NCI-H2107 (cell line): ENCODE data around the gene SLC2A6.

Experiments
- DNase-seq: peaks from one replicate; lab custom pipeline; 2025; lab: John Stamatoyannopoulos, UW

Gene SLC2A6

DNA sequence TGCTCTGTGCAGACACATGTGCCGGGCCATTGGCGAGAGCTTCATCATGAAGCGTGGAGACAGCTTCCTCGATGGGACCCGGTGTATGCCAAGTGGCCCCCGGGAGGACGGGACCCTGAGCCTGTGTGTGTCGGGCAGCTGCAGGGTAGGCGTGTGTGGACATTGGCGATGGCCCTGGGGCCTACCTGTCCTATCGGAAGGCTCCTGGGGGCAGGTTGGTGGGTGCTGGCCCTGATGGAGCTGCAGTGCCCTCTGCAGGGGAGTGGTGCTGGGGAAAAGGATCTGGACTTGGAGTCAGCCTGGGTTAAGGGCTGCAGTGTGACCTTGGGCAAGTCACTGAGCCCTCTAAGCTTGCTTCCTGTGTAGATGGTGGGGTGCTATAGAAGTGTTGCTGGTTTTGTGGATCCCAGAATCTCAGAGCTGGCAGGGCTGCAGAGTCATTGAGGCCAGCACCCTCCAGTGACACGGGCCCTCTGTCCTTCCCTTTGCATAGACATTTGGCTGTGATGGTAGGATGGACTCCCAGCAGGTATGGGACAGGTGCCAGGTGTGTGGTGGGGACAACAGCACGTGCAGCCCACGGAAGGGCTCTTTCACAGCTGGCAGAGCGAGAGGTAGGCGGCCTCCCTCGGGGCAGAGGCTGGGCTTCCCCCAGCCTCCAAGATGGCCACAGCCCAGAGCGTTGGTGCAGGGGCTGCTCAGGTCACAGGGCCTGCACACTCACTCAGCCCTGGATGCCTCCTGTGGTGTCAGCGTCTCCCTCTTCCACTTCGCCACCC, 41.0 kb downstream of the SLC2A6 start:
- DNase-seq: no peak

DNA sequence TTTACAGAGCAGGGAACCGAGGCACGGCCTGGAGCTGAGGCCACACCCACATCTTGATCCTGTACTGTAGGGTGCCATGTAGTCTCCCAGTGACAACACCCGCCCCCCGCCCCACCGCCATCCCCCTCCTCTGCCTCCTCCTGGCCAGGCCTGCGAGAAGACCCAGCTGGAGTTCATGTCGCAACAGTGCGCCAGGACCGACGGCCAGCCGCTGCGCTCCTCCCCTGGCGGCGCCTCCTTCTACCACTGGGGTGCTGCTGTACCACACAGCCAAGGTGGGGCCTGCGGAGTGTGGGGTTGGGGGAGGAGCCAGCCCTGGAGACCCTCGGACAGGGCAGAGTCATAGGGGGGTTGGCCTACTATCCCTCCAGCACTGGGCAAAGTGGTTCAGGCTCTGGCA, 42.2 kb downstream of the SLC2A6 start:
- no peak for DNase-seq

- DNase-seq: no peak
Measured at GRCh38 chr9:133433351-133433843, 45.5 kb downstream of the SLC2A6 start.

GRCh38 chr9:133430244-133430643, 48.7 kb downstream of the SLC2A6 start:
- no peak for DNase-seq

- DNase-seq: no peak
Measured at GRCh38 chr9:133429641-133430161, 49.2 kb downstream of the SLC2A6 start.

GRCh38 chr9:133429214-133429613, 49.7 kb downstream of the SLC2A6 start:
- no peak for DNase-seq

DNA sequence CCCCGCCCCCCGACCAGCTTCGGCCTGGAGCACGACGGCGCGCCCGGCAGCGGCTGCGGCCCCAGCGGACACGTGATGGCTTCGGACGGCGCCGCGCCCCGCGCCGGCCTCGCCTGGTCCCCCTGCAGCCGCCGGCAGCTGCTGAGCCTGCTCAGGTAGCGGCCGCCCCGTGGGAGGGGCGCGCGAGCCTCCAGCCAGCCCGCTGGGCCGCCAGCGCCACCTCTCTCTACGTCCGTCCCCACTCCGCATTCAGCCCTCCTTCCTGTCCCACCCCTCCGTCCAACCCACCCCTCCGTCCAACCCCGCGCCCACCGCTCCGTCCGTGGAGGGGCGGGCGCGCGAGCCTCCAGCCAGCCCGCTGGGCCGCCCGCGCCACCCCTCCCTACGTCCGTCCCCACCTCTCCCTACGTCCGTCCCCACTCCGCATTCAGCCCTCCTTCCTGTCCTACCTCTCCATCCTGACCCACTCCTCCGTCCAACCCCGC, 50.2 kb downstream of the SLC2A6 start:
- no peak for DNase-seq

DNA sequence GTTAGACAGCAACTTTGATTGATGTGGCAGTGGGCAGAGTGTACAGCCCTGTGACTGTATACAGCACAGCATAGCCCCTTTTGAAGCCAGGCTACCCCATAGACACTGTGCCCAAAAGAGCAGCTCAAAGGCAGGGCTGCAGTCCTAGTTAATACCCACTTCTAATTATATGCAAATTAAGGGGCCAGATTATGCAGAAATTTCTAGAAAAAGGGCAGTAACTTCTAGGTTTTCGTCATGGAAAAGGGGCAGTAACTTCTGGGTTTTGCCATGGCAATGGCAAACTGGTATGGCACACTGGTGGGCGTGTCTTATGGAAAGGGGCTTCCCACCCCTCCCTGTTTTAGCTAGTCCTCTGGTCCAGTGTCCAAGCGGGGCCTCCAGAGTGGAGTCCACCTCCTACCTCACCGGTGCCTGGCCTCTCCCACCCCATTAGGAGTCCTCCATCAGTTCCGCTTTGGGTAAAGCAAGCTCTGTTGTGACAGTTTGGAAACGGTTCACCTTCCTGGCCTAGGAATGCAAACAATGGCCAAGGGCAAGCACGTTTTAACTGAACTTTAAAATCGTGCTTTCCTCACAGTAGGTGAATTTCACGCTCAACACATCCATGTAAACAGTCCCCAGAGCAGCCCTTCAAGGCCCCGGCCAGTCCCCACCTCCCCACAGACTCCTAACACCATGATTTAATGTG, 51.1 kb downstream of the SLC2A6 start:
- no peak for DNase-seq

GRCh38 chr9:133426011-133426410, 52.9 kb downstream of the SLC2A6 start:
- DNase-seq: no peak

GRCh38 chr9:133425049-133425632, 53.8 kb downstream of the SLC2A6 start:
- DNase-seq: no peak

DNA sequence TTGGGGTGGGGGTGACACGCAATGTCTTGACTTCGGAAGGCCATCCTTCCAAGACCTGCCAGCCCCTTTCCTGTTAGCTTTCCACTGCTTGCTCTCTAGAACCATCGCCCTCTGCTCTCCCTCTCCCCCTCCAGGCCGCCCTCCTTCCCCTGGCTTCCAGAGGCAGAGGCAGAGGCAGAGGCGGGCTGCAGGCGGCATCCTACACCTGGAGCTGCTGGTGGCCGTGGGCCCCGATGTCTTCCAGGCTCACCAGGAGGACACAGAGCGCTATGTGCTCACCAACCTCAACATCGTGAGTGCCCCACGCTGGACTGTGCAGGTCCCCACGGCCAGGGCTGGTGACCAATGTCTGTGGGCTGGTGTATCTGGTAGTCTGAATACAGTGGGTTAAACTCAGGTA, 54.7 kb downstream of the SLC2A6 start:
- no peak for DNase-seq

DNA sequence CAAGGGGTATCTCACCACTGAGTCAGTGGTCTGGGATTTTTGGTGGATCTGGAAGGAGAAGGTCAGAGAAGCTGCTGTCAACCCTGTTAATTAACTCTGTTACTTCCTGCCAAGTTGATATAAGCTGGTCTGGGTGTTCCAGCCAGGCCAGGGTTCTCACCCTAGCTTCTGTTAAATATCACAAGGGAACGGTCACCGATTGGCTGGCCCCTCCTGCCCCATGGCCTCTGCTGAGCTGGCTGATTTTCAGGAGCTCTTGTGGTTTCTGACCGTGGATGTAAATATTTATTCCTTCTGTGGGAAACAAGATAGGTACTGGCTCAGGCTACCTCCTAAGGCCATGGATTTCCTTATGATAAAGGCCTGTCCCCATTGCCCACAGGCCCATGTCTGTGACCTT, 55.7 kb downstream of the SLC2A6 start:
- no peak for DNase-seq

GRCh38 chr9:133421615-133422542, 57.0 kb downstream of the SLC2A6 start, which contains the start of gene ADAMTS13:
Gene ADAMTS13 (plus strand): TSS chr9:133422367. CDS start chr9:133422444, 77 bp downstream.
- no peak for DNase-seq
